Measurements from ENCODE around the gene PCSK4. TPM values are rescaled to one million over a fixed set of nuclear protein-coding genes. Genes with fewer than 3 reads are reported as not detected.

Gene PCSK4
- total and polyA plus RNA-seq, 9 of the 15 experiments (the other 6 are each of a cell fraction or from before 2014, with no cell fraction given) = 0.01 to 9.1 (median 2.1) TPM; not detected in 1

- TF ChIP-seq POU5F1 (IDR thresholded peaks at IDR 0.05; ENCODE audit: borderline replicate concordance, low read depth, low read length, partially characterized antibody) = no peak
- no peak for TF ChIP-seq WHSC1 (IDR thresholded peaks at IDR 0.05; ENCODE audit: low read length)
- no peak for TF ChIP-seq MEF2A (IDR thresholded peaks at IDR 0.05; ENCODE audit: control insufficient read depth, low read depth, low read length)
- no peak for TF ChIP-seq MCM7 (IDR thresholded peaks at IDR 0.05)
- TF ChIP-seq NR3C1 (CRISPR knock-in tag; IDR thresholded peaks at IDR 0.05) = no peak
- TF ChIP-seq, protein P1, sequence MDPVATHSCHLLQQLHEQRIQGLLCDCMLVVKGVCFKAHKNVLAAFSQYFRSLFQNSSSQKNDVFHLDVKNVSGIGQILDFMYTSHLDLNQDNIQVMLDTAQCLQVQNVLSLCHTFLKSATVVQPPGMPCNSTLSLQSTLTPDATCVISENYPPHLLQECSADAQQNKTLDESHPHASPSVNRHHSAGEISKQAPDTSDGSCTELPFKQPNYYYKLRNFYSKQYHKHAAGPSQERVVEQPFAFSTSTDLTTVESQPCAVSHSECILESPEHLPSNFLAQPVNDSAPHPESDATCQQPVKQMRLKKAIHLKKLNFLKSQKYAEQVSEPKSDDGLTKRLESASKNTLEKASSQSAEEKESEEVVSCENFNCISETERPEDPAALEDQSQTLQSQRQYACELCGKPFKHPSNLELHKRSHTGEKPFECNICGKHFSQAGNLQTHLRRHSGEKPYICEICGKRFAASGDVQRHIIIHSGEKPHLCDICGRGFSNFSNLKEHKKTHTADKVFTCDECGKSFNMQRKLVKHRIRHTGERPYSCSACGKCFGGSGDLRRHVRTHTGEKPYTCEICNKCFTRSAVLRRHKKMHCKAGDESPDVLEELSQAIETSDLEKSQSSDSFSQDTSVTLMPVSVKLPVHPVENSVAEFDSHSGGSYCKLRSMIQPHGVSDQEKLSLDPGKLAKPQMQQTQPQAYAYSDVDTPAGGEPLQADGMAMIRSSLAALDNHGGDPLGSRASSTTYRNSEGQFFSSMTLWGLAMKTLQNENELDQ (CRISPR knock-in tag; IDR thresholded peaks at IDR 0.05; ENCODE audit: borderline replicate concordance) = 0 out of 2 replicates have a peak, but pooled peaks have one; percentile 69
- no peak for TF ChIP-seq SNAPC5 (CRISPR knock-in tag; IDR thresholded peaks at IDR 0.05)
- no peak for TF ChIP-seq MYC (IDR thresholded peaks at IDR 0.05; ENCODE audit: low read depth, low read length)
- TF ChIP-seq MYC (CRISPR knock-in tag; IDR thresholded peaks at IDR 0.05; ENCODE audit: borderline replicate concordance, low read depth) = no peak
- no peak for TF ChIP-seq MGA (IDR thresholded peaks at IDR 0.05)
Measured at GRCh38 chr19:1513499-1514294, 23.5 kb upstream of the PCSK4 start (continued).
